ENCODE results near the gene GOPC.

GRCh38 chr6:117564681-117565080 lies 37.6 kb downstream of the GOPC start:
- TF ChIP-seq CTCF (IDR thresholded peaks at IDR 0.05) (no peak), POLR2A (IDR thresholded peaks at IDR 0.05) (no peak)
